Stimulated activated CD8-positive, alpha-beta memory T cell treated with anti-CD3 and anti-CD28 coated beads, Interleukin-7, amount 100 ng/mL, for 1 hour (primary cell): ENCODE data around the gene ESRP2.
A peak's percentile ranks its signal among the peaks of the same experiment; 100 is the strongest.

Experiments used
- DNase-seq, 2 donors: peaks; one replicate each; pipeline ENCODE4 v3.0.0-alpha.2; 2020; ENCODE audit warnings: low read depth in 2 of 2

ESRP2 gene

GRCh38 chr16:68237243-68238028 is 1.5 kb upstream of the ESRP2 start:
- peak; percentile 67 to 72 for DNase-seq

GRCh38 chr16:68236826-68237242 is 907 bp upstream of the ESRP2 start:
- DNase-seq = no peak

- DNase-seq = no peak
These were observed 354 bp upstream of the ESRP2 start for GRCh38 chr16:68236137-68236825.

- no peak for DNase-seq
These were observed 630 bp downstream of the ESRP2 start for GRCh38 chr16:68235108-68235886.

GRCh38 chr16:68234188-68235107 is 1.5 kb downstream of the ESRP2 start:
- DNase-seq = no peak

- no peak for DNase-seq
These were observed 2.1 kb downstream of the ESRP2 start for GRCh38 chr16:68233835-68234187.

- DNase-seq = no peak
These were observed 2.7 kb downstream of the ESRP2 start for GRCh38 chr16:68233085-68233834.

GRCh38 chr16:68232335-68232734 is 3.6 kb downstream of the ESRP2 start:
- DNase-seq = no peak

GRCh38 chr16:68231384-68232136 is 4.4 kb downstream of the ESRP2 start:
- DNase-seq = no peak

- no peak for DNase-seq
These were observed 5.0 kb downstream of the ESRP2 start for GRCh38 chr16:68230956-68231355.

- no peak for DNase-seq
These were observed 5.8 kb downstream of the ESRP2 start for GRCh38 chr16:68230176-68230571.

GRCh38 chr16:68229431-68230175 is 6.3 kb downstream of the ESRP2 start:
- DNase-seq = no peak

GRCh38 chr16:68228652-68229051 is 7.3 kb downstream of the ESRP2 start:
- no peak for DNase-seq

GRCh38 chr16:68227850-68228553 is 7.9 kb downstream of the ESRP2 start:
- DNase-seq = no peak

- no peak for DNase-seq
These were observed 8.6 kb downstream of the ESRP2 start for GRCh38 chr16:68227183-68227793.

GRCh38 chr16:68226116-68226515 is 9.8 kb downstream of the ESRP2 start:
- DNase-seq = no peak

GRCh38 chr16:68223072-68223471 is 12.9 kb downstream of the ESRP2 start:
- DNase-seq = no peak

- no peak for DNase-seq
These were observed 16.1 kb downstream of the ESRP2 start for GRCh38 chr16:68219725-68220351.
